ENCODE measurements around the gene SLC25A13.

GRCh38 chr7:96253964-96254363 lies 67.9 kb downstream of the SLC25A13 start:
- no peak for TF ChIP-seq TCF7 (CRISPR knock-in tag; IDR thresholded peaks at IDR 0.05; ENCODE audit: low read depth)
- TF ChIP-seq CTCF (IDR thresholded peaks at IDR 0.05), result no peak
- no peak for TF ChIP-seq RELA (CRISPR knock-in tag; IDR thresholded peaks at IDR 0.05; ENCODE audit: borderline replicate concordance)
- no peak for TF ChIP-seq ATF2 (CRISPR knock-in tag; IDR thresholded peaks at IDR 0.05; ENCODE audit: borderline replicate concordance, low read depth)
- TF ChIP-seq SMAD3 (CRISPR knock-in tag; IDR thresholded peaks at IDR 0.05; ENCODE audit: borderline replicate concordance), result no peak
- no peak for TF ChIP-seq TEAD4 (CRISPR knock-in tag; IDR thresholded peaks at IDR 0.05)
- no peak for TF ChIP-seq TP53 (CRISPR knock-in tag; IDR thresholded peaks at IDR 0.05)
- no peak for TF ChIP-seq AFF4 (CRISPR knock-in tag; IDR thresholded peaks at IDR 0.05; ENCODE audit: borderline replicate concordance)
- TF ChIP-seq ETV6 (CRISPR knock-in tag; IDR thresholded peaks at IDR 0.05), result no peak
- TF ChIP-seq OVOL2 (CRISPR knock-in tag; IDR thresholded peaks at IDR 0.05; ENCODE audit: borderline replicate concordance), result no peak
- no peak for TF ChIP-seq PRDM15 (CRISPR knock-in tag; IDR thresholded peaks at IDR 0.05)
- no peak for TF ChIP-seq E2F5 (CRISPR knock-in tag; IDR thresholded peaks at IDR 0.05)
- TF ChIP-seq MAX (CRISPR knock-in tag; IDR thresholded peaks at IDR 0.05), result no peak
- no peak for TF ChIP-seq USF2 (CRISPR knock-in tag; IDR thresholded peaks at IDR 0.05)
